ENCODE data around the gene EOGT. TPM values are rescaled to one million over a fixed set of nuclear protein-coding genes. Genes with fewer than 3 reads are reported as not detected.

The EOGT gene
- total RNA-seq: 99.6 and 104 TPM in 2 replicates

DNA sequence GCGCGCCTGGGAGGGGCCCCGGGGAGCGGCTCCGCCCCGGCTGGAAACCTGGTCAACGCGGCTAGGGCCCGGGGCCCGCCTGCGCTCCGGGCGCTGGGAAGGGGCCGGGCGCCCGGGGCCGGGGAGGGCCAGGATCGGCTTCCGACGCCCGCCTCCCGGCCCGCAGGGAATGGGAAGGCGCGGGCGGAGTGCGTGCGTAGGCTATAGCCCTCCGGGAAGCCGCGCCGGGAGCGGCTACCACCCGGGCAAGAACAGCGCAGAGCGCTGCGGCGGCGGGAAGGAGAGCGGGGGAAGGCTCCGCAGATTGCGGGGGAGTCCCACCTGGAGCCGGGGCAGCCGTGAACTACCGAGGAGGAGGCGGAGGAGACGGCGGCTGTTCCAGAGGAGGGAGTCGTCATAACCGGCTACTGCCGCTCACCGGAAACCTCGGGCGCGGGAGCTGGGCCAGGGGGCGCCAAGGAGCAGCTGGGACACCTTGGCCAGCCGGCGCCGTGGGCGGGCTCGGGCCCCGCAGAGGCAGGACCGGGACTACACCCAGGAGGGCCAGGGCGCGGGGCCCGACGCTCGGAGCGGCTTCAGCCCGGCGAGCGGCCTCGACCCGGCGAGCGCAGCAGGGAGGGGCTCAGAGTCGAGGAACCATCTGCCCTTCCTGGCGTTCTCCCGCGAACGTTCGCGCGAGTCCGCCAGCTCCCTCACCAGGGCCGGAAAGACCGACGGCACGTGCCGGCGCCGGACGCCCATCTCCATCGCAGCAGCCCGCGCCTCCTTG is at the start of gene EOGT:
TSS of gene EOGT (minus strand) at position 432 of the 769 bp plus-strand sequence. CDS start 3,838 bp downstream, outside the sequence.

DNA sequence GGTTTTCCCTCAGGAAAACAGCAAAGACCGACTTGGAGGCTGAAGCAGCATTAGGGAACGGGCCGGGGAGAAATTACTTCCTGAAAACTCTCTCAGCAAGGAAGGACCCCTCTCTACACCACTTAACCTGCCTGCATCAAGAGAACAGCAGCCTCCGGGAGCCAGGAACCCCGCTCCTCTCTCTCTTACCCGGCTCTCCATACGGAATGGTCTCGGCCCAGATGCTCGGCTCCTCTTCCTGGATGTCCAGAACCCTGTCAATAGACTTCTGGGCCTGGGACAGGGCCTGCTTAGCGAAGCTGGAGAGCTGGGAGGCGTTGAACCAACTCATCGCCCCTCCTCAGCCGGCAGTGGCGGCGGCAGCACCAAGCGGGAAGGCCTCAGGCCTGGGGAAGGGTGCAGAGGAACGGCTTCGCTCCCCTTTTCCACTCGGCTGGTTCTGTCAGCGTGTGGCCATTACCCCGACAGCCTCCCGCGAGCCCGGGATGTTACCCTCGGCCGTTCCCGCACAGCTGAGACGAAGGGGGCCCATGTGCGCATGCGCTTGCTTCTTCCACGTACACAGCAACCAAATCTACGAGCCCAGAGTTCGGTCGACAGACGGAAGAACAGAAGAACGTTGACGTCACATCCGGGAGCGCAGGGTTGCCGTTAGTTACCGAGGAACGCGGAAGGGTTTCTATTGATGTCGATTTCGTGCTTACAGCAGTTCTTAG is 38.4 kb upstream of the EOGT start, which contains the start of gene TMF1:
TSS of gene TMF1 (minus strand) at position 578 of the 716 bp plus-strand sequence. CDS start at position 331, 247 bp downstream.

Small RNA genes within 50 kb of the gene (small RNA-seq; reads per million reads assigned to genes)
- 0.33 reads per million for gene MIR3136

Other genes with a start within 250 kb of the EOGT start
- not detected in 2 replicates for gene TAFA4, start 81.1 kb downstream of the EOGT start, total RNA-seq
- gene TMF1, start 38.6 kb upstream of the EOGT start, total RNA-seq: 44.9 and 50.3 TPM in 2 replicates
- gene UBA3, start 66.7 kb upstream of the EOGT start, total RNA-seq: 65.7 and 74.8 TPM in 2 replicates
- gene ARL6IP5, start 71.3 kb upstream of the EOGT start, total RNA-seq: 129 and 135 TPM in 2 replicates
- not detected in 2 replicates for gene LMOD3, start 108.9 kb upstream of the EOGT start, total RNA-seq

All from hair follicle dermal papilla cell (primary cell).